ENCODE results near the gene CBS.
"Not testable (repeated sequence)": the region's sequence is repeated elsewhere in the genome, so short reads cannot be mapped to it uniquely, and the experiment has no call there.

- TF ChIP-seq, protein P1, sequence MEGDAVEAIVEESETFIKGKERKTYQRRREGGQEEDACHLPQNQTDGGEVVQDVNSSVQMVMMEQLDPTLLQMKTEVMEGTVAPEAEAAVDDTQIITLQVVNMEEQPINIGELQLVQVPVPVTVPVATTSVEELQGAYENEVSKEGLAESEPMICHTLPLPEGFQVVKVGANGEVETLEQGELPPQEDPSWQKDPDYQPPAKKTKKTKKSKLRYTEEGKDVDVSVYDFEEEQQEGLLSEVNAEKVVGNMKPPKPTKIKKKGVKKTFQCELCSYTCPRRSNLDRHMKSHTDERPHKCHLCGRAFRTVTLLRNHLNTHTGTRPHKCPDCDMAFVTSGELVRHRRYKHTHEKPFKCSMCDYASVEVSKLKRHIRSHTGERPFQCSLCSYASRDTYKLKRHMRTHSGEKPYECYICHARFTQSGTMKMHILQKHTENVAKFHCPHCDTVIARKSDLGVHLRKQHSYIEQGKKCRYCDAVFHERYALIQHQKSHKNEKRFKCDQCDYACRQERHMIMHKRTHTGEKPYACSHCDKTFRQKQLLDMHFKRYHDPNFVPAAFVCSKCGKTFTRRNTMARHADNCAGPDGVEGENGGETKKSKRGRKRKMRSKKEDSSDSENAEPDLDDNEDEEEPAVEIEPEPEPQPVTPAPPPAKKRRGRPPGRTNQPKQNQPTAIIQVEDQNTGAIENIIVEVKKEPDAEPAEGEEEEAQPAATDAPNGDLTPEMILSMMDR (IDR thresholded peaks at IDR 0.05; ENCODE audit: borderline replicate concordance, extremely low read depth, low read length, poor library complexity, severe bottlenecking), result peak; percentile 3
- TF ChIP-seq EZH2 (IDR thresholded peaks at IDR 0.05; ENCODE audit: borderline replicate concordance, low read depth, low read length, severe bottlenecking), result not testable (repeated sequence)
Observed at GRCh38 chr21:43045165-43045875, 30.3 kb downstream of the CBS start.
